Ishikawa (cell line): Measurements from ENCODE around the gene MBD3.

Experiments used
- EP300 ChIP-seq: IDR thresholded peaks from 2 replicates; pipeline ENCODE4 v1.6.1; 2012; ENCODE audit warnings: borderline replicate concordance
- TAF1 ChIP-seq: IDR thresholded peaks from 2 replicates; pipeline ENCODE4 v1.6.1; 2012; ENCODE audit warnings: low read depth, mild to moderate bottlenecking
- TCF12 ChIP-seq: IDR thresholded peaks from 2 replicates; pipeline ENCODE4 v1.6.1; 2012; ENCODE audit warnings: low read depth
- TEAD4 ChIP-seq: IDR thresholded peaks from 2 replicates; pipeline ENCODE4 v1.6.1; 2012
- YY1 ChIP-seq: IDR thresholded peaks from 2 replicates; pipeline ENCODE4 v1.6.1; 2012; ENCODE audit warnings: low read depth
- TF ChIP-seq, protein P1 (sequence below): IDR thresholded peaks from 2 replicates; pipeline ENCODE4 v1.6.1; 2012

DNA sequence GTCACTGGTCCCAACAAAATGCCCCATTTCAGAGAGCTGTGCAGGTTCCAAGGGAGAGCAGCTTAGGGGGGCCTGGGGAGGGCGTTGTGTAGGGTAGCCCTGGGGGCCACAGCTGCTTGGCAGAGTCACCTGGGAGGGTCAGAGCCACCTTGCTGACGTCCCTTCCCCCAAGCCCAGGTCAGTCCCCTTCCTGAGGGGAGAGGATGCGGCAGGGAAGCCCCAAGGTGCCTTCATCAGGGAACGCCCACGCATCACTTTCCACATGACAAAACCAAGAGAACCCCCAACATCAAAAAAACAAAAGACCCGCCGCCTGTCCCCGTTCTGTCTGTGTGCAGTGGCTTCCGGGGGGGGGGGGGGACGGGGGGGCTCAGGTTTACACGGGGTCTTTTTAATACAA, 17.9 kb upstream of the MBD3 start:
- TF ChIP-seq TEAD4, result no peak
- TF ChIP-seq TCF12, result no peak
- TF ChIP-seq, protein P1, sequence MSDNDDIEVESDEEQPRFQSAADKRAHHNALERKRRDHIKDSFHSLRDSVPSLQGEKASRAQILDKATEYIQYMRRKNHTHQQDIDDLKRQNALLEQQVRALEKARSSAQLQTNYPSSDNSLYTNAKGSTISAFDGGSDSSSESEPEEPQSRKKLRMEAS, result no peak
- no peak for TF ChIP-seq EP300
- TF ChIP-seq YY1, result no peak
- TF ChIP-seq TAF1, result no peak
